ENCODE measurements around the gene EIF5. TPM values are rescaled to one million over a fixed set of nuclear protein-coding genes. Genes with fewer than 3 reads are reported as not detected.
A peak's percentile ranks its signal among the peaks of the same experiment; 100 is the strongest.

EIF5 gene
- total RNA-seq, 1 donor from 2014 or later = 228 TPM

DNA sequence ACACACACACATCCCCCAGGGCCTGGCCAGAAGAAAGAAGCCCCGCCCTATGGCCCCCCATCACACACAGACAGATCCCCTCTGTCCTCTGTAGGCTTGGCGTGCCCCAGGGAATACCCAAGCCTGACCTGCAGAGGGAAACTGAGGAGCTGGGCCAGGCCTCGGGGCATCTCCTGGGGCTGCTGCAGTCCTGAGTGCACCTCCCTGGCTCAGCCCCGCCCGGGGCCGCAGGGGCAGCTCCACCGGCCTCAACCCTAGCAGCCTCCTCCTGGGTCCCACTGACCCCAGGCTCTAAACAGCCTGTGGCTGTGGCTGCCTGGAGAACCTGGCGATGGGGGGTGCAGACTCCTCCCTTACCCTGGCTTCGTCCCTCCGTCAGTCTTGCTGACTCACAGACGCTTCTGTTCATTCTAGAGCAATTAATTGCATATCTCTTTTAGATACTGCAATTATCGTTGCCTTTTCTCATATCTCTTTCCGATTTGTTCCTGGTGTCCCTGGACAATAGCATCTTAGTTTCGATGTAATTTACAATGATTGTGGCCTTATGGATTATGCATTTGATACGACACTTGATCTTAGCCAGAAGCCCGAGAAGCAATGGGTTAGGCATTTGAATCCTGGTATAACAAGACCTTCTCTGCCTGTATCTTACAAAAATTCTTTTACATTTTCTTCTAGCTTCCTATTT lies 45.8 kb upstream of the EIF5 start:
- H3K27ac Mint-ChIP-seq (ENCODE audit: unreplicated experiment) = no peak overlapping the region
- DNase-seq (ENCODE audit: low spot score) = no peak
- H3K27me3 Mint-ChIP-seq (ENCODE audit: unreplicated experiment) = peaks cover 6% of the 10 kb centered on the region
- no peak overlapping the region for H3K4me3 Mint-ChIP-seq (ENCODE audit: unreplicated experiment)
- H3K4me1 Mint-ChIP-seq (ENCODE audit: unreplicated experiment) = peaks cover 5% of the 10 kb centered on the region
- no peaks in the 10 kb centered on the region for H3K36me3 Mint-ChIP-seq (ENCODE audit: low read depth, unreplicated experiment)
- H3K9me3 Mint-ChIP-seq (ENCODE audit: unreplicated experiment) = no peaks in the 10 kb centered on the region
- TF ChIP-seq, protein P1, sequence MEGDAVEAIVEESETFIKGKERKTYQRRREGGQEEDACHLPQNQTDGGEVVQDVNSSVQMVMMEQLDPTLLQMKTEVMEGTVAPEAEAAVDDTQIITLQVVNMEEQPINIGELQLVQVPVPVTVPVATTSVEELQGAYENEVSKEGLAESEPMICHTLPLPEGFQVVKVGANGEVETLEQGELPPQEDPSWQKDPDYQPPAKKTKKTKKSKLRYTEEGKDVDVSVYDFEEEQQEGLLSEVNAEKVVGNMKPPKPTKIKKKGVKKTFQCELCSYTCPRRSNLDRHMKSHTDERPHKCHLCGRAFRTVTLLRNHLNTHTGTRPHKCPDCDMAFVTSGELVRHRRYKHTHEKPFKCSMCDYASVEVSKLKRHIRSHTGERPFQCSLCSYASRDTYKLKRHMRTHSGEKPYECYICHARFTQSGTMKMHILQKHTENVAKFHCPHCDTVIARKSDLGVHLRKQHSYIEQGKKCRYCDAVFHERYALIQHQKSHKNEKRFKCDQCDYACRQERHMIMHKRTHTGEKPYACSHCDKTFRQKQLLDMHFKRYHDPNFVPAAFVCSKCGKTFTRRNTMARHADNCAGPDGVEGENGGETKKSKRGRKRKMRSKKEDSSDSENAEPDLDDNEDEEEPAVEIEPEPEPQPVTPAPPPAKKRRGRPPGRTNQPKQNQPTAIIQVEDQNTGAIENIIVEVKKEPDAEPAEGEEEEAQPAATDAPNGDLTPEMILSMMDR (IDR thresholded peaks at IDR 0.05; ENCODE audit: unreplicated experiment) = no peak

DNA sequence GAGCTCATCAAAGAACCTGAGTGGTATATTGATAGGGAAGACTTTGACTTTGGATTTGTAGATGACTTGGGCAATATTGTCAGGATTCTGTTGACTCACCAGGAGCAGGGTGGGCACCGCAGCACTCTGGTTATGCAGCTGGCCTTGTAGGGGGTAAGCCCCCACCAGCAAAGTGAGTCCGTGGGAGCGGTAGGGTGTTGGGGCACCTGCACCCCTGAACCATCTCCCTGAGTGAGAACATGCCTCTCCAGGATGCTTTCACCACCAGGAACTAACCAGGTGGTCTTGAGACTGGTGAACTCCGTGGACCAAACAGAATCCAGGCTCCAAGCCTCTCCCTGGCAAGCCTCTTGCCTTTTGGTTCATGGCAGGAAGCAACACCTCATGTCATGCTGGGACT lies 44.0 kb upstream of the EIF5 start:
- H3K27me3 Mint-ChIP-seq (ENCODE audit: unreplicated experiment) = peaks cover 5% of the 10 kb centered on the region
- no peaks in the 10 kb centered on the region for H3K9me3 Mint-ChIP-seq (ENCODE audit: unreplicated experiment)
- H3K4me1 Mint-ChIP-seq (ENCODE audit: unreplicated experiment) = no peaks in the 10 kb centered on the region
- H3K27ac Mint-ChIP-seq (ENCODE audit: unreplicated experiment) = no peak overlapping the region
- H3K4me3 Mint-ChIP-seq (ENCODE audit: unreplicated experiment) = no peak overlapping the region
- DNase-seq (ENCODE audit: low spot score) = no peak
- TF ChIP-seq, protein P1 (IDR thresholded peaks at IDR 0.05; ENCODE audit: unreplicated experiment) = no peak
- H3K36me3 Mint-ChIP-seq (ENCODE audit: low read depth, unreplicated experiment) = no peaks in the 10 kb centered on the region

- TF ChIP-seq, protein P1 (IDR thresholded peaks at IDR 0.05; ENCODE audit: unreplicated experiment) = no peak
- DNase-seq (ENCODE audit: low spot score) = no peak
- H3K27me3 Mint-ChIP-seq (ENCODE audit: unreplicated experiment) = peaks cover 5% of the 10 kb centered on the region
- no peak overlapping the region for H3K4me3 Mint-ChIP-seq (ENCODE audit: unreplicated experiment)
- H3K36me3 Mint-ChIP-seq (ENCODE audit: low read depth, unreplicated experiment) = no peaks in the 10 kb centered on the region
- H3K27ac Mint-ChIP-seq (ENCODE audit: unreplicated experiment) = no peak overlapping the region
- H3K4me1 Mint-ChIP-seq (ENCODE audit: unreplicated experiment) = no peaks in the 10 kb centered on the region
- H3K9me3 Mint-ChIP-seq (ENCODE audit: unreplicated experiment) = no peaks in the 10 kb centered on the region
Observed at GRCh38 chr14:103290494-103290893, 43.5 kb upstream of the EIF5 start.

DNA sequence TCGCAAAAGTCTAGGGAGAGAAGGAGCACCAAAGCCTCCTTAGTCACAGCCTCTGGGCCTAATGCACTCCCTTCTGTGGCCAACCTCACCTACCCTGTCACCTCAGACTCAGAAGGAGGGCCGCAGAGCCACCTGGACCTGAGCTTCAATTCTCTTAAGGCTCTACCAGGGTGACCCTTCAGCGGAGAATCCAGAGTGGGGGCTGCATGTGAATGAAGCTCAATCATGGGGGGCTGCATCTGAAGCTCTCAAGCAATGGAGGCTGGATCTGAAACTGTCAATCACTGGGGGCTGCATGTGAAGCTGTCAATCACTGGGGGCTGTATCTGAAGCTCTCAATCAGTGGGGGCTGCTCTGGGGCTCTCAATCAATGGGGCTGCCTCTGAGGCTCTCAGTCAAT lies 43.1 kb upstream of the EIF5 start:
- Mint-ChIP-seq H3K9me3 (ENCODE audit: unreplicated experiment) (no peaks in the 10 kb centered on the region), H3K27ac (ENCODE audit: unreplicated experiment) (no peak overlapping the region)
- TF ChIP-seq, protein P1 (IDR thresholded peaks at IDR 0.05; ENCODE audit: unreplicated experiment) = no peak

More for the DNA sequence above, 43.1 kb upstream of the EIF5 start:
- no peak for DNase-seq (ENCODE audit: low spot score)
- peaks cover 5% of the 10 kb centered on the region for H3K27me3 Mint-ChIP-seq (ENCODE audit: unreplicated experiment)
- no peaks in the 10 kb centered on the region for H3K36me3 Mint-ChIP-seq (ENCODE audit: low read depth, unreplicated experiment)
- peak overlapping the region; percentile 35 for H3K4me3 Mint-ChIP-seq (ENCODE audit: unreplicated experiment)
- no peaks in the 10 kb centered on the region for H3K4me1 Mint-ChIP-seq (ENCODE audit: unreplicated experiment)
